HepG2 (cell line): Measurements from ENCODE around the gene ENDOU. TPM values are rescaled to one million over a fixed set of nuclear protein-coding genes. Genes with fewer than 3 reads are reported as not detected.

Experiments
- ATAC-seq: fragments of 200-7000 bp; cut with Tn5 transposase; 3 replicates; pipeline ENCODE4 v1.9.1; 2020; ENCODE audit warnings: mild to moderate bottlenecking, moderate library complexity
- BruUV-seq: library from RNA; stranded (reverse); fragments of 400-500 nt; replicated peaks from 2 replicates; lab custom pipeline; 2021; lab: Mats Ljungman, UMichigan
- CTCF ChIA-PET: fragments of 300-600 bp; formaldehyde crosslinking; extraction: SDS; loops from one replicate; lab custom pipeline; 2021; ENCODE audit warnings: low total read pairs, inconsistent platforms, low intra/inter-chr PET ratio; lab: Yijun Ruan, JAX
- POLR2A ChIA-PET: fragments of 350-600 bp; sonication (Branson Sonifier 250); formaldehyde crosslinking; loops from one replicate; lab custom pipeline; 2020; ENCODE audit warnings: antibody characterized with exemption, inconsistent platforms; lab: Yijun Ruan, JAX
- DNase-seq: peaks from one replicate; pipeline ENCODE4 v3.0.0-alpha.2; 2015; ENCODE audit warnings: low spot score
- FAIRE-seq: peaks from 3 replicates; lab custom pipeline; 2011; peaks lifted over from hg19 to GRCh38; lab: Jason Lieb, UNC
- H2AFZ ChIP-seq: one replicate; pipeline ENCODE4 v1.6.1; 2011; ENCODE audit warnings: low read length, inconsistent platforms
- H3K27ac ChIP-seq: fragments of 300-600 bp; 3 replicates; pipeline ENCODE4 v1.8.0; 2011; ENCODE audit warnings: mixed run types, mild to moderate bottlenecking, mixed read lengths, low read length, inconsistent platforms; ENCODE audit not compliant: insufficient read depth; ENCODE audit errors: extremely low read length
- H3K27me3 ChIP-seq, 2 experiments: fragments of 200-600 bp in 1 of 2; 2 replicates in 1 of 2; 3 replicates in 1 of 2; pipeline versions ENCODE4 v1.6.0 to v1.8.0; 2011; ENCODE audit warnings: low read length in 2 of 2, mild to moderate bottlenecking in 2 of 2, moderate library complexity in 2 of 2, inconsistent platforms in 1 of 2; ENCODE audit not compliant: insufficient read depth in 2 of 2, control insufficient read depth in 1 of 2
- H3K36me3 ChIP-seq, 2 experiments: fragments of 200-600 bp in 1 of 2; replicated peaks in 1 of 2; 2 replicates in 1 of 2; 3 replicates in 1 of 2; pipeline versions ENCODE4 v1.5.1 to v1.8.0; 2011; ENCODE audit warnings: low read length in 2 of 2, inconsistent platforms in 1 of 2; ENCODE audit not compliant: insufficient read depth in 2 of 2, control insufficient read depth in 1 of 2
- H3K4me1 ChIP-seq: 2 replicates; pipeline ENCODE4 v1.5.1; 2012; ENCODE audit warnings: low read length, inconsistent platforms; ENCODE audit not compliant: insufficient read depth
- H3K4me2 ChIP-seq: 2 replicates; pipeline ENCODE4 v1.6.0; 2011; ENCODE audit warnings: low read depth, low read length, inconsistent platforms
- H3K4me3 ChIP-seq, 3 experiments: fragments of 200-600 bp in 1 of 3; sonication (generic), shearing (Covaris generic) in 1 of 3; replicated peaks in 1 of 3; 2 replicates each; pipeline ENCODE4 v1.5.1; 2011 to 2016; ENCODE audit warnings: low read length in 3 of 3, inconsistent platforms in 2 of 3, low read depth in 2 of 3, mild to moderate bottlenecking in 2 of 3, control low read depth in 1 of 3, mixed read lengths in 1 of 3; ENCODE audit not compliant: insufficient read depth in 1 of 3
- H3K79me2 ChIP-seq: one replicate; pipeline ENCODE4 v1.6.1; 2011; ENCODE audit warnings: low read length, inconsistent platforms; ENCODE audit not compliant: insufficient read depth
- H3K9ac ChIP-seq: 2 replicates; pipeline ENCODE4 v1.6.0; 2011; ENCODE audit warnings: mild to moderate bottlenecking, low read depth, low read length, inconsistent platforms; ENCODE audit not compliant: insufficient read depth
- H3K9me3 ChIP-seq: 2 replicates; pipeline ENCODE4 v1.5.1; 2012; ENCODE audit warnings: mild to moderate bottlenecking, low read length
- H4K20me1 ChIP-seq: 2 replicates; pipeline ENCODE4 v1.6.0; 2011; ENCODE audit warnings: inconsistent platforms, mild to moderate bottlenecking, low read length, moderate library complexity; ENCODE audit not compliant: insufficient read depth
- ASH2L ChIP-seq: fragments of 300-600, 200-600 bp; sonication (generic); IDR thresholded peaks from 2 replicates; pipeline ENCODE4 v1.7.0; 2017; ENCODE audit warnings: low read depth, mild to moderate bottlenecking, moderate library complexity, mixed read lengths, low read length; ENCODE audit not compliant: insufficient read length
- MAZ ChIP-seq, 2 experiments: sonication (generic) in 1 of 2; formaldehyde crosslinking in 1 of 2; IDR thresholded peaks; 2 replicates each; pipeline versions ENCODE4 v1.5.0 to v1.6.1; 2012 to 2020; ENCODE audit warnings: low read depth in 2 of 2, mild to moderate bottlenecking in 2 of 2, borderline replicate concordance in 1 of 2, improper control_type of control experiment in 1 of 2, low read length in 1 of 2, missing genetic modification reagents in 1 of 2, moderate library complexity in 1 of 2
- U2AF2 ChIP-seq: fragments of 200-400 bp; formaldehyde crosslinking; IDR thresholded peaks from 2 replicates; pipeline ENCODE4 v1.6.1; 2017; ENCODE audit warnings: low read depth, mild to moderate bottlenecking, low read length
- ZBTB44 ChIP-seq: sonication (generic); formaldehyde crosslinking; IDR thresholded peaks from 2 replicates; pipeline ENCODE4 v1.4.0; 2020; ENCODE audit warnings: missing genetic modification reagents
- ZNF629 ChIP-seq: sonication (generic); formaldehyde crosslinking; conservative IDR thresholded peaks from 2 replicates; pipeline ENCODE4 v1.5.0; 2020; ENCODE audit warnings: missing genetic modification reagents
- WGBS: methylation state at CpG from one replicate; pipeline ENCODE4 v1.1.6; 2017; ENCODE audit warnings: low lambda C conversion rate; 5-methylcytosine and 5-hydroxymethylcytosine counted together
- in situ Hi-C: cut with HindIII; loops from 2 replicates; pipeline ENCODE4 v1.10.0; 2017; ENCODE audit warnings: low pct_unique_long_range_greater_than_20kb; ENCODE audit not compliant: extremely low pct_ligation_motif_present
- intact Hi-C: fragments of 100-400 bp; cut with micrococcal nuclease; formaldehyde crosslinking; loops from one replicate; pipeline ENCODE4 v1.10.0; 2022; ENCODE audit not compliant: unreplicated experiment
- polyA plus RNA-seq, 8 experiments: library from polyadenylated mRNA; depleted of rRNA in 3 of 8; stranded (reverse) in 7 of 8; unstranded in 1 of 8; fragments of >200 nt; fragmentation: Illumina TruSeq in 4 of 8; extraction: Trizol in 4 of 8; gene quantifications; 2 replicates each; pipeline versions ENCODE4 v1.2.1 to v1.2.3, GENCODE V29; 2011 to 2016; ENCODE audit warnings: low read depth in 4 of 8, missing spikeins in 1 of 8, mixed read lengths in 1 of 8; ENCODE audit not compliant: insufficient read depth in 1 of 8
- total RNA-seq, 5 experiments: library from RNA; depleted of rRNA; stranded (reverse); fragments of >200 nt; fragmentation: Illumina TruSeq; extraction: Trizol; gene quantifications; 2 replicates each; pipeline ENCODE4 v1.2.3, GENCODE V29; 2016; ENCODE audit warnings: low read depth in 1 of 5
- TF ChIP-seq, protein P1 (sequence below): IDR thresholded peaks from 2 replicates; pipeline ENCODE4 v1.6.1; 2012; ENCODE audit warnings: inconsistent platforms
- TF ChIP-seq, protein P2 (sequence below): IDR thresholded peaks from 2 replicates; pipeline ENCODE4 v1.6.1; 2012; ENCODE audit warnings: low read depth, low read length, improper control_type of control experiment

ENDOU gene
- total and polyA plus RNA-seq, 2 of the 13 experiments (the other 11 are each of a cell fraction or from before 2014, with no cell fraction given): not detected

DNA sequence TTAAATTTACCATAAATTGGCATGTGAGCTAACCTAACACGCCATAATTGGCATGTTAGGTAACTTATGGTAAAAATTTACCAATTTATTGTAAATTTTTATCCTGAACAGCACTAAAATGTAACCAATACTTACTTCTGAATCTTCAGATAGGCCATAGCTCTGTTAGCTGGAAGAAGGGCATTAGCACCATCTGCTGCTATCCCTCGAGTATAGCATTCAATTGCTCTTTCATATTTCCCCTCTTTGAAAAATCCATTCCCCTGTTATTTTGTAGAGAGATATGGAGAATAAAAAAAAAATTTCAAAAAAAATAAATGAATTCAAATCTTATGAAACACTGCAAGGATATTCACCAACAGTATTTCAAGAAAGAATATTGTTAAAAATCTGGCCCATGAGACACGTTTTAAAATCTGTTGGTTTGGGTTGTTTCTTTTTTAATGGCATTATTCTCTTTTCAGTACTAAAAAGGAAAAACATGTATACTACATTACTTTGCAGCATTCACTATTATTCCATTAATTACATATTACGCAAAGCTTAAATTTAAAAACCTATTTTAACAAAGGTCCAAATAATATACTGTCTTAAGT lies 38.5 kb downstream of the ENDOU start (continued):
- no peak for TF ChIP-seq MAZ (IDR thresholded peaks at IDR 0.05; ENCODE audit: borderline replicate concordance, low read depth, low read length)
- TF ChIP-seq MAZ (CRISPR knock-in tag; IDR thresholded peaks at IDR 0.05; ENCODE audit: low read depth): no peak
- no peak for TF ChIP-seq U2AF2

GRCh38 chr12:47679785-47680184 lies 45.5 kb downstream of the ENDOU start:
- DNase-seq: no peak
- ChIA-PET POLR2A (no interaction called here), CTCF (no interaction called here)
- no peak overlapping the region for H2AFZ ChIP-seq
- no peaks in the 10 kb centered on the region for H4K20me1 ChIP-seq
- in situ Hi-C loops: no loop called here
- H3K79me2 ChIP-seq: no peaks in the 10 kb centered on the region
- TF ChIP-seq, protein P1, sequence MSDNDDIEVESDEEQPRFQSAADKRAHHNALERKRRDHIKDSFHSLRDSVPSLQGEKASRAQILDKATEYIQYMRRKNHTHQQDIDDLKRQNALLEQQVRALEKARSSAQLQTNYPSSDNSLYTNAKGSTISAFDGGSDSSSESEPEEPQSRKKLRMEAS: no peak
- 0 out of 2 replicates have a peak, but pooled peaks have one; percentile 50 for TF ChIP-seq ZNF629 (CRISPR knock-in tag)
- TF ChIP-seq, protein P2, sequence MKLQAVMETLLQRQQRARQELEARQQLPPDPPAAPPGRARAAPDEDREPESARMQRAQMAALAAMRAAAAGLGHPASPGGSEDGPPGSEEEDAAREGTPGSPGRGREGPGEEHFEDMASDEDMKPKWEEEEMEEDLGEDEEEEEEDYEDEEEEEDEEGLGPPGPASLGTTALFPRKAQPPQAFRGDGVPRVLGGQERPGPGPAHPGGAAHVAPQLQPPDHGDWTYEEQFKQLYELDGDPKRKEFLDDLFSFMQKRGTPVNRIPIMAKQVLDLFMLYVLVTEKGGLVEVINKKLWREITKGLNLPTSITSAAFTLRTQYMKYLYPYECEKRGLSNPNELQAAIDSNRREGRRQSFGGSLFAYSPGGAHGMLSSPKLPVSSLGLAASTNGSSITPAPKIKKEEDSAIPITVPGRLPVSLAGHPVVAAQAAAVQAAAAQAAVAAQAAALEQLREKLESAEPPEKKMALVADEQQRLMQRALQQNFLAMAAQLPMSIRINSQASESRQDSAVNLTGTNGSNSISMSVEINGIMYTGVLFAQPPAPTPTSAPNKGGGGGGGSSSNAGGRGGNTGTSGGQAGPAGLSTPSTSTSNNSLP: no peak
- no peak for TF ChIP-seq ZBTB44 (CRISPR knock-in tag)
- no peak for TF ChIP-seq ASH2L
- 98% methylated on average over 2 of the region's 2 CpGs for WGBS
- H3K4me2 ChIP-seq: no peak overlapping the region
- no peaks in the 10 kb centered on the region for H3K27me3 ChIP-seq
- H3K4me1 ChIP-seq: no peaks in the 10 kb centered on the region
- no peak overlapping the region for H3K9ac ChIP-seq
- no peak for FAIRE-seq
- intact Hi-C loops: no loop called here
- no peak overlapping the region for H3K4me3 ChIP-seq
- no peak overlapping the region for H3K27ac ChIP-seq
- no peak for ATAC-seq
- H3K36me3 ChIP-seq: peaks cover 0 to 21% of the 10 kb centered on the region in 2 experiments; a peak in 3 of 5 replicates
- BruUV-seq: no TSS peak
- H3K9me3 ChIP-seq: no peaks in the 10 kb centered on the region
